ENCODE results near the gene UBE2M.

Gene UBE2M

DNA sequence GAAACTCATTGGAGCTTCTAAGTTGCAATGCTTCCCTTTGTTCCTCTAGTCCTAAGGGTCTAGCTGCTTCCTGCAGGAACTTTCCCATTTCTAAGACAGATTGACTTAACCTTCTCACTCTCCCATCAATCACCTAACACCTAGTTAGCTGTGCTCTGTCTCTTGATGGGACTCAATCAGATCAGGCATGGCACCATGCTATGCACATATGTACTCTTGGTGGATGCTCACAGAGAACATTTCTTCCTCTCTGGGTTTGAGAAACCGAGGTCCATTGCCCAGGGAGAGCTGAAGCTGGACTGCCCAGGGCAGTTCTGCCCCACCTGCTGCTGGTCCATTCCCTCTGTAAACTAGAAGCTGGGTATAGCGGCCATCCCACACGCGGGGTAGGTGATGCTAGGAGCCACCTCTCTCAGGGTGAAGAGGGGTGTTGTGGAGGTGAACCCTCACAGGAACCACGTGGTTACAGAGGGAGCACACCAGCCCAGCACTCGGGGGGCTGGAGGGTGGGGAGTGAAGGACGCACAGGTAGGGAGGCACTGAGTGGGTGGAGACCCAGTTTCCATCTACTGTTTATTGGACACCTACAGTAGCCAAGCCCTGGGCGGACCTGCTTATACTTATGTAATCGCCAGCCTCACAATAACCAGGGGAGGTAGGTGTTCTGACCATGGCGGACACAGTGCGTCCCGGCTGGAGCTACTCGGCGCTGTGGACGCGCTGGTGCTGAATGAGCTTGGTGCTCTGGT is 3.1 kb upstream of the UBE2M start:
- H3K9ac ChIP-seq (ENCODE audit: insufficient read length, low read depth), result peak overlapping the region; percentile 0
- TF ChIP-seq ZNF274 (IDR thresholded peaks at IDR 0.05; ENCODE audit: low read depth, low read length), result no peak
- no peak for TF ChIP-seq SUZ12 (IDR thresholded peaks at IDR 0.05; ENCODE audit: extremely low read depth, insufficient read depth, insufficient read length)
- no peak for TF ChIP-seq YY1 (IDR thresholded peaks at IDR 0.05; ENCODE audit: insufficient read depth, insufficient read length)
- no peak overlapping the region for H3K4me3 ChIP-seq (ENCODE audit: insufficient read length, low read depth)
- no peaks in the 10 kb centered on the region for H3K9me3 ChIP-seq (ENCODE audit: insufficient read depth, low read length)
- no peaks in the 10 kb centered on the region for H3K4me1 ChIP-seq (ENCODE audit: insufficient read depth, insufficient read length)
- DNase-seq (ENCODE audit: low read depth, low spot score), result no peak
- peaks cover 25% of the 10 kb centered on the region for H3K36me3 ChIP-seq (ENCODE audit: insufficient read depth, insufficient read length, low read length)
- no peaks in the 10 kb centered on the region for H3K27me3 ChIP-seq (ENCODE audit: insufficient read depth, insufficient read length)

DNA sequence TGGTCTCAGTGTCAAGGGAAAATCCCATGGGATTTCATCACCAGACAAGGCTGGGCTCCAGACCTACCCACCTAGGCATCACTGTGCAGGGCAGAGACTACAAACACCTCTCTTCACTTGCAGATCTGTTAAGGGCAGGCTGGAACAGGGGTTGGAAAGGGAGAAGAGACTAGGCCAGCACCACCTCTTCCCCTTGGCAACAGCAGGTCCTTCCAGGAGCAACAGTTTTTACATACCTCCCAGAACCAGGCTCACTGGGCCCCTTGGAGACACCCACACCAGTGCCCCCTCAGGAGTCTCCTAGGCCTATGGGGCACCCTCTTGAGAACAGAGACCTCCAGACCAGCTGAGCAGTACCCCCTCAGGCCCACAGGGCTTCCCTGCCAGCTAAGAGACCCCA is 2.5 kb upstream of the UBE2M start:
- Histone ChIP-seq H3K9ac (ENCODE audit: insufficient read length, low read depth) (no peak overlapping the region), H3K27me3 (ENCODE audit: insufficient read depth, insufficient read length) (no peaks in the 10 kb centered on the region), H3K4me3 (ENCODE audit: insufficient read length, low read depth) (no peak overlapping the region), H3K4me1 (ENCODE audit: insufficient read depth, insufficient read length) (no peaks in the 10 kb centered on the region), H3K36me3 (ENCODE audit: insufficient read depth, insufficient read length, low read length) (peaks cover 30% of the 10 kb centered on the region), H3K9me3 (ENCODE audit: insufficient read depth, low read length) (no peaks in the 10 kb centered on the region)
- TF ChIP-seq SUZ12 (IDR thresholded peaks at IDR 0.05; ENCODE audit: extremely low read depth, insufficient read depth, insufficient read length), result no peak
- no peak for TF ChIP-seq ZNF274 (IDR thresholded peaks at IDR 0.05; ENCODE audit: low read depth, low read length)
- no peak for TF ChIP-seq YY1 (IDR thresholded peaks at IDR 0.05; ENCODE audit: insufficient read depth, insufficient read length)
- DNase-seq (ENCODE audit: low read depth, low spot score), result no peak

GRCh38 chr19:58560007-58560887 is 1.8 kb upstream of the UBE2M start:
- TF ChIP-seq YY1 (IDR thresholded peaks at IDR 0.05; ENCODE audit: insufficient read depth, insufficient read length) (no peak), ZNF274 (IDR thresholded peaks at IDR 0.05; ENCODE audit: low read depth, low read length) (no peak), SUZ12 (IDR thresholded peaks at IDR 0.05; ENCODE audit: extremely low read depth, insufficient read depth, insufficient read length) (no peak)
- Histone ChIP-seq H3K4me1 (ENCODE audit: insufficient read depth, insufficient read length) (no peaks in the 10 kb centered on the region), H3K9me3 (ENCODE audit: insufficient read depth, low read length) (no peaks in the 10 kb centered on the region), H3K9ac (ENCODE audit: insufficient read length, low read depth) (peak overlapping the region; percentile 90), H3K4me3 (ENCODE audit: insufficient read length, low read depth) (peak overlapping the region; percentile 73), H3K36me3 (ENCODE audit: insufficient read depth, insufficient read length, low read length) (peaks cover 30% of the 10 kb centered on the region), H3K27me3 (ENCODE audit: insufficient read depth, insufficient read length) (no peaks in the 10 kb centered on the region)
- DNase-seq (ENCODE audit: low read depth, low spot score), result no peak

- H3K4me3 ChIP-seq (ENCODE audit: insufficient read length, low read depth), result peak overlapping the region; percentile 73
- H3K36me3 ChIP-seq (ENCODE audit: insufficient read depth, insufficient read length, low read length), result peaks cover 30% of the 10 kb centered on the region
- TF ChIP-seq YY1 (IDR thresholded peaks at IDR 0.05; ENCODE audit: insufficient read depth, insufficient read length) (no peak), SUZ12 (IDR thresholded peaks at IDR 0.05; ENCODE audit: extremely low read depth, insufficient read depth, insufficient read length) (no peak), ZNF274 (IDR thresholded peaks at IDR 0.05; ENCODE audit: low read depth, low read length) (no peak)
- no peaks in the 10 kb centered on the region for H3K4me1 ChIP-seq (ENCODE audit: insufficient read depth, insufficient read length)
- H3K9ac ChIP-seq (ENCODE audit: insufficient read length, low read depth), result peak overlapping the region; percentile 90
- H3K9me3 ChIP-seq (ENCODE audit: insufficient read depth, low read length), result no peaks in the 10 kb centered on the region
- no peaks in the 10 kb centered on the region for H3K27me3 ChIP-seq (ENCODE audit: insufficient read depth, insufficient read length)
- DNase-seq (ENCODE audit: low read depth, low spot score), result peak; percentile 48
Observed at GRCh38 chr19:58559275-58560006, 1.0 kb upstream of the UBE2M start.

- Histone ChIP-seq H3K9me3 (ENCODE audit: insufficient read depth, low read length) (no peaks in the 10 kb centered on the region), H3K4me1 (ENCODE audit: insufficient read depth, insufficient read length) (no peaks in the 10 kb centered on the region), H3K27me3 (ENCODE audit: insufficient read depth, insufficient read length) (no peaks in the 10 kb centered on the region), H3K4me3 (ENCODE audit: insufficient read length, low read depth) (peak overlapping the region; percentile 73), H3K9ac (ENCODE audit: insufficient read length, low read depth) (peak overlapping the region; percentile 90), H3K36me3 (ENCODE audit: insufficient read depth, insufficient read length, low read length) (peaks cover 33% of the 10 kb centered on the region)
- peak; percentile 79 for DNase-seq (ENCODE audit: low read depth, low spot score)
- peak; percentile 69 for TF ChIP-seq YY1 (IDR thresholded peaks at IDR 0.05; ENCODE audit: insufficient read depth, insufficient read length)
- no peak for TF ChIP-seq SUZ12 (IDR thresholded peaks at IDR 0.05; ENCODE audit: extremely low read depth, insufficient read depth, insufficient read length)
Observed at GRCh38 chr19:58558623-58559274, 338 bp upstream of the UBE2M start.

- no peak for TF ChIP-seq YY1 (IDR thresholded peaks at IDR 0.05; ENCODE audit: insufficient read depth, insufficient read length)
- TF ChIP-seq ZNF274 (IDR thresholded peaks at IDR 0.05; ENCODE audit: low read depth, low read length), result no peak
- no peak for TF ChIP-seq SUZ12 (IDR thresholded peaks at IDR 0.05; ENCODE audit: extremely low read depth, insufficient read depth, insufficient read length)
- Histone ChIP-seq H3K27me3 (ENCODE audit: insufficient read depth, insufficient read length) (no peaks in the 10 kb centered on the region), H3K36me3 (ENCODE audit: insufficient read depth, insufficient read length, low read length) (peaks cover 43% of the 10 kb centered on the region), H3K4me3 (ENCODE audit: insufficient read length, low read depth) (peak overlapping the region; percentile 50), H3K9me3 (ENCODE audit: insufficient read depth, low read length) (no peaks in the 10 kb centered on the region), H3K9ac (ENCODE audit: insufficient read length, low read depth) (peak overlapping the region; percentile 76), H3K4me1 (ENCODE audit: insufficient read depth, insufficient read length) (no peaks in the 10 kb centered on the region)
- no peak for DNase-seq (ENCODE audit: low read depth, low spot score)
Observed at GRCh38 chr19:58557221-58558065, 968 bp downstream of the UBE2M start.

Measured in NT2/D1 (cell line).